ENCODE measurements around the gene PBX1.

The PBX1 gene

DNA sequence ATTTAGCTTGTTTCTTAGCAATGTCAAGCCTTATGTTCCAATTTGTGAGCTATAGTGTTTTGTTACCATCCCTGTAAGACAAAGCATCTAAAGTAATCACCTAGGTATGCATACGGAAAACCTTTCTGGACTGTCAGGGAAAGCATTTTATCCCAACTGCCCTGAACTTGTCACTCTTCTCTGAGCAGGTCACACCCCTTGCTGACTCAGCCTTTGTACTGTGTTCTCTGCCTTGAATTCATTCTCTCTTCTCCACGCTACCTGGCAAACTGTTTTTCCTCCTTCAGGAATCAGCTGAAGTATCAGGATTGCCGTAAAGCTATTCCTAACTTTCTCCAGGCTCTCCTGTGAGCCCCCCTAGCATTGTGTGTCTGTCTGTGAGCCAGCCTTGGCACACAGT is 54.2 kb downstream of the PBX1 start:
- H3K27ac ChIP-seq = no peak overlapping the region
- TF ChIP-seq, protein P1, sequence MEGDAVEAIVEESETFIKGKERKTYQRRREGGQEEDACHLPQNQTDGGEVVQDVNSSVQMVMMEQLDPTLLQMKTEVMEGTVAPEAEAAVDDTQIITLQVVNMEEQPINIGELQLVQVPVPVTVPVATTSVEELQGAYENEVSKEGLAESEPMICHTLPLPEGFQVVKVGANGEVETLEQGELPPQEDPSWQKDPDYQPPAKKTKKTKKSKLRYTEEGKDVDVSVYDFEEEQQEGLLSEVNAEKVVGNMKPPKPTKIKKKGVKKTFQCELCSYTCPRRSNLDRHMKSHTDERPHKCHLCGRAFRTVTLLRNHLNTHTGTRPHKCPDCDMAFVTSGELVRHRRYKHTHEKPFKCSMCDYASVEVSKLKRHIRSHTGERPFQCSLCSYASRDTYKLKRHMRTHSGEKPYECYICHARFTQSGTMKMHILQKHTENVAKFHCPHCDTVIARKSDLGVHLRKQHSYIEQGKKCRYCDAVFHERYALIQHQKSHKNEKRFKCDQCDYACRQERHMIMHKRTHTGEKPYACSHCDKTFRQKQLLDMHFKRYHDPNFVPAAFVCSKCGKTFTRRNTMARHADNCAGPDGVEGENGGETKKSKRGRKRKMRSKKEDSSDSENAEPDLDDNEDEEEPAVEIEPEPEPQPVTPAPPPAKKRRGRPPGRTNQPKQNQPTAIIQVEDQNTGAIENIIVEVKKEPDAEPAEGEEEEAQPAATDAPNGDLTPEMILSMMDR (conservative IDR thresholded peaks at IDR 0.05) = no peak

DNA sequence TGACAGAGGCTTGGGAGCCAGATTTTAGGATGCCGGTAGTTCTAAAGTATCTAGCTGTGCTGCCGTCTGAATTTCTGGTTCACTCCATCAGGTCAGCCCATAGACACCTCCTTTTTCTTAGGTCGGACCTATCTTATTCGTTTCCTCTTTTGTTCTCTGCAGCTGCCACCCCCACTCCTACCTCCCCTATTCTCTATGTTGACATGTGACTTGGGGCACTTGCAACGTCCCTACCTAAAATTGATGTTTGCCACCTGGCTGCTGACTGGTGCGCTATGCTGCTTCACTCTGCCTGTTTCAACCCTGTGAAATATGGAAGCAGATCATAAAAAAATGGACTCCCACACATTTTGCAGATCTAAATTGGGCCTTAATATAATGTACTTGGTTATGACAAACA is 55.3 kb downstream of the PBX1 start:
- TF ChIP-seq, protein P1 (conservative IDR thresholded peaks at IDR 0.05) = no peak
- H3K27ac ChIP-seq = no peak overlapping the region

DNA sequence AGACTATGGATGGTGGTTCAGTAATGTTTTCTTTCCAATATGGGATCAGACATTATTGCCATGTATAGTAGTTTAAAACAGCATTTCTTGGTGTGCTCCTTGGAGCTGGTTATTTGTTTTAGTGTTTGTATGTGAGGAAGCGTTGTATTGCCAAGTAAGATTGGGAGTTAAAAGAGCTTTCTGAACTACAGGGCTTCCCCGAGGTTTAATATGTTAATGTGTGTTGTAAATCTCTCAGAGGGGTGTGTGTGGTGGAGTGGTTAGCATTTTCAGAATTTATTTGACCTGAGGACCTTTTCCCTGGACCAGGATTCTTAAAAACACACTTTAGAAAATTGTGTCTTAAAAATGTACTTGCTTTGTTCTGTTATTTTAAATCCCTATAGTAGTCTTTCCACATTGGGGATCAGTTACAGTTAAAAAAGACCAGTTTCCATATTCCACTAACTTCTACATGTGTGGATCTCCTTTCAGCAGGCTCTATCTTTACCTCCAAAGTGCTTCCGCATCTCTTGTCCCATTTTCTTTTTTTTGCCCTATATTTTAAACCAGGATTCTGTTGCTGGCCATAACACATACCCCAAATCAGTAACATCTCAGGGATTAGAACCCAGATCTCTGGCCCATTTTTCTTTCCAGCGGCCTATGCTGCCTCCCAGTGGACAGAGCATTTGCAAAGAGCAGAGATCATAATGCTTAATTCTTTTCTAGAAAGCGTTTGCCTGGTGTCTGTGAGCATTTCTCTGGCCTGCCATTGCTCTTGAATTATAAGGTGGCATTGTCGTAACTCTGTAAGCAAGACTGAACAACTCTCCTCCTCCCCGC is 58.6 kb downstream of the PBX1 start:
- H3K27ac ChIP-seq = no peak overlapping the region
- TF ChIP-seq, protein P1 (conservative IDR thresholded peaks at IDR 0.05) = peak; percentile 63

DNA sequence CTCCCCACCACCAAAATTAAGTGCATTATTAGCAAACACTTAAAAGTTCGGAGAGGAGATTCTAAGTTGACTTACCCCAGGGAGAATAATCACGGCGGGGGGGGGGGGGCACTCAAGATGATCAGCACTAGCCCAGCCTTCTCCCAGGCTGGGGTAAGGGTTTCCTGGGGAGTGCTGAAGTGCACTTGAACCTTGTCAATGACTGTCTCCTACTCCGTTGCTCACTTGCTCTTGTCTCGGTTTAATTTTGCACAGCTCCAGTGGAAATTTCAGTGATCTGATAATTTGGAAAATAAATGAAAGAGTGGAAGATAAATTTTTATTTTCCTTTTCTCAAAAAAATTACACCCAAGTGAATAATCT is 59.2 kb downstream of the PBX1 start:
- TF ChIP-seq, protein P1 (conservative IDR thresholded peaks at IDR 0.05) = 0 out of 2 replicates have a peak, but pooled peaks have one; percentile 6
- H3K27ac ChIP-seq = no peak overlapping the region

DNA sequence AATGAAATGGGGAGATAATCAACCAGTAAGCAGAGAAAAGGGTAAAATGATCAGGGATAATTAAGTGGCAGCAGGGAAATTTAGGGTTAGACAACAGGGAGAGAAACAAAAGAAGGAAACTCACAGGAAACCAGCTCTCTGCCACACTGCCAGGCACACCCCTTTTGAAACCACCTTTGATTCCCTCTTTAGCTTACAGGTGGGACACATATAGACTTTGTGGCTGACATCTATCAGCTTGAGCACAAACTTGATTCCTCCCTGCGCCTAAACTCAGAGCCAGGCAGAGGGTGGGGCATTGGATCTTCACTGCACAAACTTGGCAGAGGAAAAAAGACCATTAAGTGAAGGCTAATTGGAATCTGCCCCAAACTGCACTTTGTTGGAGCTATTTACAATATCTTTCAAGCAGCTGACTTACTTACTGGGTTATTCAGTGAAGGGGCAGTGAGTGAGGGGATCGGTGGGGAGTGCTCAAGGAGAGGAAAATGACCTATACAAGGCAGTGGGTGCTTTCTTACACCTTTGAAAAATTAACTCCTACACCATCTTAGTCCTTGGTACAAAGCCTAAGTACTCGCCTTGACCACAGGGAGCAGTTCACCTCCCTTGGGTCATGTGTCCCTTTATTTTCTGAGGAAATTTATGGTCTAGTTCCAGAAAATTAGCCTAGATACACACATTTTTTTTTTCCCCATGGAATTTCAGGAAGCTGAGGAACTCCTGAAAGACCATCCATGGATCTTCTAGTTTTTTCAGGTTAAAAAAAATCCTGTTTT is 60.2 kb downstream of the PBX1 start:
- TF ChIP-seq, protein P1 (conservative IDR thresholded peaks at IDR 0.05) = no peak
- H3K27ac ChIP-seq = no peak overlapping the region

DNA sequence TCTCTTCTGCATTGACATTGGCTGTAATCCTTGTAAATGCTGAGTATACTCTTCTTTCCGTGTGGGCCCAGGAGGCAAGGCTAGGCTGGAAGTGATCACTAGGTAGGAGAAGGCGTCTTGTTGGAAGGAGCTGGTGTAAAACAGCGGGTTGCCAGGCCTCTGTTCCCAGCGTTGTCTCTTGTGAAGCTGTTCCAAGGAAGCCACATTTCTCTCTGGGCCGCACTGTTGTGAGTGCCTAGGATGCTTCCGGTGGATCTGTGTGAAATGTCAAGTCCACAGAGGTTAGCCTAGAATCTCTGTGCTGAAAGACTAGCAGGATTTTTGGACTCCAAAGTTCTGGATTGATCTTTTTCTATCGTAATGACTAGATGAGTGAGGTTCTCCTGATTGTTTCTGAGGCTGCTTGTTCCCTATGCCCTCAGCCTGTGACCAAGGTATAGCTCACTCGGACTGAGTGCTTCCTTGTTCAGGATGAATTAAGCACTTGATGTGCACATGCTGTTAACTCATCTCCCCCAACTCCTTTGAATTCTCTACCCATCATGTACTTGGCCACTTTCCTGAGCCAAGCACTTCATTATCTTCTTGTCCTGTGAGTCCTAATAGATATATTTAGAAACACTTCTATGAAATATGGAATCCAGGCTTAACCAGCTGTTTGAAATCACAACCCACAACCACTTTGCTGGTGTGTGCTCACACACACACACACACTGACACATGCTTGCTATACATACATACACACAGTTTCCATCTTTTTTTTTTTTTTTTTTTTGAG is 63.3 kb downstream of the PBX1 start:
- H3K27ac ChIP-seq = no peak overlapping the region
- TF ChIP-seq, protein P1 (conservative IDR thresholded peaks at IDR 0.05) = no peak

DNA sequence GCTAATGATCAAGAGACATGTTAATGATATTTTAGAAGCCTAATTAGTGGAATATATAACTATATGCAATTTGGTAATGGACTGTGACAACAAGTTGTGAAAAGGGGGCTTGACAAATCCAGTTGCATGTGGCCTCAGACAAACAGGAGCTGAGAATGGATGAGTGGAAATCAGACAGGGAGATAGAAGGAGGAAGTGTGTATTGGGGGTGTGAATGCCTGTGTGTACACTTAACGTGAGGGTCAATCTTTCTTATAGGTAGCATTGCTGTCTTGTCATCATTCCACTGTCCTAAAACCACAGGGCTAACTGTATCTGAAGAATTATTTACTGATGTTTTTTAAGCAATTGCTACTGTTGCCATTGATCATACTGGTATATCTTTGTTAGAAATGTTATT is 64.8 kb downstream of the PBX1 start:
- H3K27ac ChIP-seq = no peak overlapping the region
- TF ChIP-seq, protein P1 (conservative IDR thresholded peaks at IDR 0.05) = no peak

All from VCaP (cell line).